DMS153 treated with DMSO at 0.1 percent for 48 hours (cell line): ENCODE data around the gene TEX261.
"Not testable (repeated sequence)": the region's sequence is repeated elsewhere in the genome, so short reads cannot be mapped to it uniquely, and the experiment has no call there.

ENCODE experiments used
- DNase-seq: peaks from one replicate; lab custom pipeline; 2025; ENCODE audit not compliant: unreplicated experiment; lab: John Stamatoyannopoulos, UW

Gene TEX261

GRCh38 chr2:71000780-71001591, 6.3 kb upstream of the TEX261 start:
- DNase-seq = peak; percentile 14

- DNase-seq = not testable (repeated sequence)
Measured at GRCh38 chr2:70999931-71000330, 5.3 kb upstream of the TEX261 start.

- DNase-seq = no peak
Measured at GRCh38 chr2:70999362-70999761, 4.7 kb upstream of the TEX261 start.

- not testable (repeated sequence) for DNase-seq
Measured at GRCh38 chr2:70998885-70999284, 4.2 kb upstream of the TEX261 start.

- peak; percentile 41 for DNase-seq
Measured at GRCh38 chr2:70995426-70995729, 705 bp upstream of the TEX261 start.

- DNase-seq = no peak
Measured at GRCh38 chr2:70994009-70994698, 519 bp downstream of the TEX261 start.

- DNase-seq = no peak
Measured at GRCh38 chr2:70992945-70993853, 1.5 kb downstream of the TEX261 start.

- no peak for DNase-seq
Measured at GRCh38 chr2:70991742-70992141, 2.9 kb downstream of the TEX261 start.

- no peak for DNase-seq
Measured at GRCh38 chr2:70991142-70991541, 3.5 kb downstream of the TEX261 start.

- no peak for DNase-seq
Measured at GRCh38 chr2:70990216-70990615, 4.5 kb downstream of the TEX261 start.

- no peak for DNase-seq
Measured at GRCh38 chr2:70988726-70989648, 5.7 kb downstream of the TEX261 start.

GRCh38 chr2:70988151-70988550, 6.5 kb downstream of the TEX261 start:
- DNase-seq = no peak

- no peak for DNase-seq
Measured at GRCh38 chr2:70987386-70987785, 7.3 kb downstream of the TEX261 start.

GRCh38 chr2:70986499-70987189, 8.0 kb downstream of the TEX261 start:
- no peak for DNase-seq

GRCh38 chr2:70985956-70986355, 8.7 kb downstream of the TEX261 start:
- DNase-seq = no peak

- DNase-seq = no peak
Measured at GRCh38 chr2:70985283-70985688, 9.4 kb downstream of the TEX261 start.

- DNase-seq = no peak
Measured at GRCh38 chr2:70984576-70985282, 9.9 kb downstream of the TEX261 start.

GRCh38 chr2:70984228-70984575, 10.5 kb downstream of the TEX261 start:
- DNase-seq = no peak

- DNase-seq = no peak
Measured at GRCh38 chr2:70983506-70984227, 11.0 kb downstream of the TEX261 start.
